Measurements from ENCODE around the gene GREB1L. TPM values are rescaled to one million over a fixed set of nuclear protein-coding genes. Genes with fewer than 3 reads are reported as not detected.

Gene GREB1L
- total and polyA plus RNA-seq, 5 donors from 2014 or later: 0.05 to 0.10 TPM; not detected in 3

DNA sequence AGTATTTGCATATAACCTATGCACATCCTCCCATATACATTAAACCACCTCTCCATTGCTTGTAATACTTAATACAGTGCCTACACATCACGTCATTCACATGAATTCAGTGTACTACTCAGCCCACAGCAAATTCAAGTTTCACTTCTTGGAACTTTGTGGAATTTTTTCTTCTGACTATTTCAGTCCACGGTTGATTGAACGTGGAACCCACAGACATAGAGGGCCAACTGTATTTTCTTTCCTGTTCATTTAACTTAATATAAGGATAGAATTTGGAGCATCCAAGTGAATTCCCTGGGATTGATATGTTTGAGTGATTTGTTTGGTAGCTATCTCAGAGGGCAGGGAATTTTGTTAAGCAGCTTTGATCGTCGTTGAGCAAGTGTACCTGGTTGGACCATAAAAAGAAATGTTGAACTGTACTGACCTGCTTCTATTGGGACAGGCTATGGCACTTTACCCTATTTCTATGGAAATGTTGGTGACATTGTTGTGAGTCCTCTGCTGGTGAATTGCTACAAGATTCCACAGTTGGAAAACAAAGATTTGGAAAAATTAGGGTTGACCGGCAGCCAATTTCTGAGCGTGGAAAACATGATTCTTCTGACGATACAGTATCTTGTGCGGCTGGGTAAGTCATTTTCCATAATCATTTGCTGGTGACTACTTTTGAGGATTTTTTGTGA lies 201.9 kb downstream of the GREB1L start:
- H3K4me1 ChIP-seq (ENCODE audit: control insufficient read depth, insufficient read depth, low read length, poor library complexity, severe bottlenecking): no peaks in the 10 kb centered on the region
- H3K27ac ChIP-seq (ENCODE audit: insufficient read depth, low read length, poor library complexity, severe bottlenecking): no peak overlapping the region
- H3K36me3 Mint-ChIP-seq: no peaks in the 10 kb centered on the region
- H3K27me3 ChIP-seq (ENCODE audit: control insufficient read depth, insufficient read depth, low read length): peaks cover 2% of the 10 kb centered on the region
- peaks cover 22% of the 10 kb centered on the region for H3K27me3 Mint-ChIP-seq
- no peaks in the 10 kb centered on the region for H3K9me3 ChIP-seq (ENCODE audit: control insufficient read depth in 2 of 2, low read length in 2 of 2)
- no peak overlapping the region for H3K27ac Mint-ChIP-seq
- H3K4me1 Mint-ChIP-seq: no peaks in the 10 kb centered on the region
- DNase-seq (no peak), ATAC-seq (ENCODE audit: low read depth in 2 of 2) (no peak)
- no peaks in the 10 kb centered on the region for H3K36me3 ChIP-seq (ENCODE audit: control insufficient read depth, insufficient read depth, low read length)
- no peak overlapping the region for H3K4me3 ChIP-seq (ENCODE audit: low read depth, low read length)
- no peak overlapping the region for H3K4me3 Mint-ChIP-seq
- H3K9me3 Mint-ChIP-seq: peaks cover 0 to 3% (median 0%) of the 10 kb centered on the region in 7 donors

- no peak overlapping the region for H3K27ac ChIP-seq (ENCODE audit: insufficient read depth, low read length, poor library complexity, severe bottlenecking)
- H3K36me3 ChIP-seq (ENCODE audit: control insufficient read depth, insufficient read depth, low read length): no peaks in the 10 kb centered on the region
- ATAC-seq (ENCODE audit: low read depth in 2 of 2) (no peak), DNase-seq (peak in 1 of 3 donors; percentile 33)
- no peak overlapping the region for H3K4me3 ChIP-seq (ENCODE audit: low read depth, low read length)
- Mint-ChIP-seq H3K4me1 (no peaks in the 10 kb centered on the region), H3K9me3 (peaks cover 0 to 3% (median 0%) of the 10 kb centered on the region in 7 donors), H3K27me3 (peaks cover 22% of the 10 kb centered on the region), H3K4me3 (no peak overlapping the region), H3K36me3 (no peaks in the 10 kb centered on the region), H3K27ac (peak overlapping the region in 1 of 3 donors; percentile 87)
- peaks cover 2% of the 10 kb centered on the region for H3K27me3 ChIP-seq (ENCODE audit: control insufficient read depth, insufficient read depth, low read length)
- H3K9me3 ChIP-seq (ENCODE audit: control insufficient read depth in 2 of 2, low read length in 2 of 2): no peaks in the 10 kb centered on the region
- H3K4me1 ChIP-seq (ENCODE audit: control insufficient read depth, insufficient read depth, low read length, poor library complexity, severe bottlenecking): no peaks in the 10 kb centered on the region
Observed at GRCh38 chr18:21444465-21445212, 202.6 kb downstream of the GREB1L start.

GRCh38 chr18:21448299-21448698 lies 206.3 kb downstream of the GREB1L start:
- H3K4me1 ChIP-seq (ENCODE audit: control insufficient read depth, insufficient read depth, low read length, poor library complexity, severe bottlenecking): no peaks in the 10 kb centered on the region
- no peak overlapping the region for H3K27ac ChIP-seq (ENCODE audit: insufficient read depth, low read length, poor library complexity, severe bottlenecking)
- no peak overlapping the region for H3K4me3 ChIP-seq (ENCODE audit: low read depth, low read length)
- no peaks in the 10 kb centered on the region for H3K36me3 ChIP-seq (ENCODE audit: control insufficient read depth, insufficient read depth, low read length)
- DNase-seq: no peak
- H3K9me3 ChIP-seq (ENCODE audit: control insufficient read depth in 2 of 2, low read length in 2 of 2): no peaks in the 10 kb centered on the region
- H3K27me3 ChIP-seq (ENCODE audit: control insufficient read depth, insufficient read depth, low read length): peaks cover 4% of the 10 kb centered on the region
- Mint-ChIP-seq H3K27me3 (peaks cover 37% of the 10 kb centered on the region), H3K4me1 (no peaks in the 10 kb centered on the region), H3K27ac (peak overlapping the region in 1 of 3 donors; percentile 26), H3K36me3 (no peaks in the 10 kb centered on the region), H3K4me3 (no peak overlapping the region), H3K9me3 (no peaks in the 10 kb centered on the region)
- ATAC-seq (ENCODE audit: low read depth in 2 of 2): no peak

GRCh38 chr18:21449367-21450290 lies 207.6 kb downstream of the GREB1L start:
- DNase-seq: no peak
- H3K36me3 Mint-ChIP-seq: no peaks in the 10 kb centered on the region
- H3K9me3 ChIP-seq (ENCODE audit: control insufficient read depth in 2 of 2, low read length in 2 of 2): no peaks in the 10 kb centered on the region

DNA sequence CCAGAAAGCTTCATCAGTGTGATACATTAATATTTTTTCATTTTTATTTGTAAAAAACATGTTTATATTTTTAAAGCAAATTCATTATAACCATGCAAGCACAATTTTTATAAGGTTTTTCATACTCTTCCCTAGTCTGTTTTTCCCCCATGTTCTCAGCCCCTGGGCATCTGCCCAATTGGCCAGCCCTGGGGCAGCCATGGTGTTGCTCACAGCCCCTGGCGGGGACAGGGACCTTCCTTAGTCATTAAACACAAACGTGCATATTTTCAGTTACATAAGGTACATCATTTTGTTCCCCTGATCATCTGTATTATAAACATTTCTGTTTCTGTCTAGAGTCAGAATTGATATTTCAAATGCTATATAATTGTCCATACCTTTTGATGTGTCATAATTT lies 208.5 kb downstream of the GREB1L start:
- no peaks in the 10 kb centered on the region for H3K4me1 Mint-ChIP-seq

More at GRCh38 chr18:21449367-21450290, 207.6 kb downstream of the GREB1L start:
- Histone ChIP-seq H3K4me1 (ENCODE audit: control insufficient read depth, insufficient read depth, low read length, poor library complexity, severe bottlenecking) (no peaks in the 10 kb centered on the region), H3K4me3 (ENCODE audit: low read depth, low read length) (no peak overlapping the region), H3K27ac (ENCODE audit: insufficient read depth, low read length, poor library complexity, severe bottlenecking) (no peak overlapping the region), H3K36me3 (ENCODE audit: control insufficient read depth, insufficient read depth, low read length) (no peaks in the 10 kb centered on the region), H3K27me3 (ENCODE audit: control insufficient read depth, insufficient read depth, low read length) (peaks cover 4% of the 10 kb centered on the region)
- Mint-ChIP-seq H3K4me3 (no peak overlapping the region), H3K27me3 (peaks cover 25% of the 10 kb centered on the region), H3K27ac (peak overlapping the region in 1 of 3 donors; percentile 26), H3K4me1 (no peaks in the 10 kb centered on the region), H3K9me3 (no peaks in the 10 kb centered on the region)
- ATAC-seq (ENCODE audit: low read depth in 2 of 2): no peak

GRCh38 chr18:21450913-21451312 lies 208.9 kb downstream of the GREB1L start:
- Histone ChIP-seq H3K4me3 (ENCODE audit: low read depth, low read length) (no peak overlapping the region), H3K4me1 (ENCODE audit: control insufficient read depth, insufficient read depth, low read length, poor library complexity, severe bottlenecking) (no peaks in the 10 kb centered on the region), H3K36me3 (ENCODE audit: control insufficient read depth, insufficient read depth, low read length) (no peaks in the 10 kb centered on the region), H3K9me3 (ENCODE audit: control insufficient read depth in 2 of 2, low read length in 2 of 2) (no peaks in the 10 kb centered on the region), H3K27me3 (ENCODE audit: control insufficient read depth, insufficient read depth, low read length) (peaks cover 4% of the 10 kb centered on the region), H3K27ac (ENCODE audit: insufficient read depth, low read length, poor library complexity, severe bottlenecking) (no peak overlapping the region)
- peaks cover 23% of the 10 kb centered on the region for H3K27me3 Mint-ChIP-seq
- no peaks in the 10 kb centered on the region for H3K4me1 Mint-ChIP-seq
- DNase-seq (no peak), ATAC-seq (ENCODE audit: low read depth in 2 of 2) (no peak)
- H3K27ac Mint-ChIP-seq: no peak overlapping the region
- H3K4me3 Mint-ChIP-seq: no peak overlapping the region
- H3K36me3 Mint-ChIP-seq: no peaks in the 10 kb centered on the region
- H3K9me3 Mint-ChIP-seq: no peaks in the 10 kb centered on the region

More for the DNA sequence above, 208.5 kb downstream of the GREB1L start:
- ATAC-seq (ENCODE audit: low read depth in 2 of 2) (no peak), DNase-seq (no peak)
- no peak overlapping the region for H3K4me3 ChIP-seq (ENCODE audit: low read depth, low read length)
- no peaks in the 10 kb centered on the region for H3K36me3 Mint-ChIP-seq
- H3K27me3 Mint-ChIP-seq: peaks cover 23% of the 10 kb centered on the region
- peaks cover 4% of the 10 kb centered on the region for H3K27me3 ChIP-seq (ENCODE audit: control insufficient read depth, insufficient read depth, low read length)
- no peaks in the 10 kb centered on the region for H3K36me3 ChIP-seq (ENCODE audit: control insufficient read depth, insufficient read depth, low read length)
- no peaks in the 10 kb centered on the region for H3K4me1 ChIP-seq (ENCODE audit: control insufficient read depth, insufficient read depth, low read length, poor library complexity, severe bottlenecking)
- H3K27ac Mint-ChIP-seq: no peak overlapping the region
- H3K27ac ChIP-seq (ENCODE audit: insufficient read depth, low read length, poor library complexity, severe bottlenecking): no peak overlapping the region
- no peaks in the 10 kb centered on the region for H3K9me3 Mint-ChIP-seq
- no peak overlapping the region for H3K4me3 Mint-ChIP-seq
- no peaks in the 10 kb centered on the region for H3K9me3 ChIP-seq (ENCODE audit: control insufficient read depth in 2 of 2, low read length in 2 of 2)

DNA sequence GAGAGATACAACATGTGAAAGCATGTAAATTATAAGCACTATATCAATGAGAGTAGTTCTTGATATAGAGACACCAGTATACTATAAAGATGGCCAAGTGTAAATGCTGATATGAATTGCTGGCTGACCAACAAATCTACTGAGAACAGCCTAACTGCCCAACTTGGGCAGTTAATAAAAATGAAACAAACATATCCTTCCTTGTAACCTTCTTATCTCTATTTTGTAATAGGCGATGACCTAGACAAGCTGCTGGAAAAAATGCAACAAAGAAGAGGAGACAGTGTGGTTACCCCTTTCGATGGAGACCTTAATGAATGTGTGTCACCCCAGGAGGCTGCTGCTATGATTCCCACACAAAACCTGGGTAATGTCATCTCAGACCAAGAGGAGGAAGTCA lies 209.8 kb downstream of the GREB1L start:
- no peak for ATAC-seq (ENCODE audit: low read depth in 2 of 2)
- no peak overlapping the region for H3K4me3 Mint-ChIP-seq
- no peaks in the 10 kb centered on the region for H3K36me3 Mint-ChIP-seq
- no peaks in the 10 kb centered on the region for H3K9me3 Mint-ChIP-seq
- no peak overlapping the region for H3K27ac ChIP-seq (ENCODE audit: insufficient read depth, low read length, poor library complexity, severe bottlenecking)
- H3K4me3 ChIP-seq (ENCODE audit: low read depth, low read length): no peak overlapping the region
- peaks cover 28% of the 10 kb centered on the region for H3K27me3 Mint-ChIP-seq
- H3K27ac Mint-ChIP-seq: no peak overlapping the region
- H3K9me3 ChIP-seq (ENCODE audit: control insufficient read depth in 2 of 2, low read length in 2 of 2): no peaks in the 10 kb centered on the region
- no peaks in the 10 kb centered on the region for H3K4me1 ChIP-seq (ENCODE audit: control insufficient read depth, insufficient read depth, low read length, poor library complexity, severe bottlenecking)
- DNase-seq: no peak
- H3K27me3 ChIP-seq (ENCODE audit: control insufficient read depth, insufficient read depth, low read length): peaks cover 4% of the 10 kb centered on the region
- no peaks in the 10 kb centered on the region for H3K36me3 ChIP-seq (ENCODE audit: control insufficient read depth, insufficient read depth, low read length)
- no peaks in the 10 kb centered on the region for H3K4me1 Mint-ChIP-seq
